GM12865 (cell line): ENCODE measurements around the gene TPCN2.
"Not testable (repeated sequence)": the region's sequence is repeated elsewhere in the genome, so short reads cannot be mapped to it uniquely, and the experiment has no call there.

Source experiments
- DNase-seq: peaks from one replicate; pipeline ENCODE4 v3.0.0; 2010; ENCODE audit warnings: low read depth
- H3K4me3 ChIP-seq: 2 replicates; pipeline ENCODE4 v1.5.1; 2011; ENCODE audit warnings: mild to moderate bottlenecking, low read depth, low read length, control low read depth
- TF ChIP-seq, protein P1 (sequence below): IDR thresholded peaks from 2 replicates; pipeline ENCODE4 v1.5.1; 2011; ENCODE audit warnings: low read length, control low read depth, low read depth, inconsistent platforms; ENCODE audit not compliant: insufficient read depth; ENCODE audit errors: missing control alignments

The TPCN2 gene

DNA sequence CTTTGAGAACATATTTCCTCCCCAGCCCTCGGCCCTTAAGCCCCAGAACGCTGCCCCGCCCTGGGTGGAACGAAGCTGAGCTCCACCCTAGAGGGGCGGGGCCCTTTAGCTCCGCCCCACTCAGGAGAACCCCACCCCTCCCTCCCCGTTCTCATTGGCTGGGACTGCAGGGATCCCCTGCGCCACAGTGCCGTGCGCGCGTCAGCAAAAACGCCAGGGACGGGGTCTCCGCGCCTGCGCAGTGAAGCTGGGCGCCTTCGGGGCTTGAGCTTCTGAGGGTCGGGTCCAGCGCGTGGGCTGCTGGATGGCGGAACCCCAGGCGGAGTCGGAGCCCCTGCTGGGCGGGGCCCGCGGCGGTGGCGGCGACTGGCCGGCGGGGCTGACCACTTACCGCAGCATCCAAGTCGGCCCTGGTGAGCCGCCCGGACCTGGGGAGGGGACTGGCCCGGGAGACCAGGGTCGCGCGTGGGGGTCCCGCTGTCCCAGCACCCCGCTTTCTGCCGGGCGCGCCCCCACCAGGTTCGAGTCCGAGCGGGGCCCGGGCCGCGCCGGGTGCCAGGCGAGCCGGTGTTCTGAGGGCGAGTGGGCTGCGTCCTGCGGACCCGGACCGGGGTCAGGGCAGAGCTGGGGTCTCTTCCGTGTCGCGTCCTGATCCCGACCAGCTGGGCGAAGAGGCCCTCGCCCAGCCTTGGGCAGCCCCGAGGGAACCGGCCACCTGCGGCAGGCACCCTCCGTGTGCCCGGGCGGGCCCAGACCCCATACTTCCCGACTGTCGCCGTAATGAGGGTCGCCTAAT is at the start of gene TPCN2:
TSS of gene TPCN2 (plus strand) at position 239 of the 796 bp plus-strand sequence. CDS start at position 305, 66 bp downstream.
- peak within 1 kb of the TSS; percentile 89 for H3K4me3 ChIP-seq
- peak; percentile 98 for DNase-seq
- TF ChIP-seq, protein P1, sequence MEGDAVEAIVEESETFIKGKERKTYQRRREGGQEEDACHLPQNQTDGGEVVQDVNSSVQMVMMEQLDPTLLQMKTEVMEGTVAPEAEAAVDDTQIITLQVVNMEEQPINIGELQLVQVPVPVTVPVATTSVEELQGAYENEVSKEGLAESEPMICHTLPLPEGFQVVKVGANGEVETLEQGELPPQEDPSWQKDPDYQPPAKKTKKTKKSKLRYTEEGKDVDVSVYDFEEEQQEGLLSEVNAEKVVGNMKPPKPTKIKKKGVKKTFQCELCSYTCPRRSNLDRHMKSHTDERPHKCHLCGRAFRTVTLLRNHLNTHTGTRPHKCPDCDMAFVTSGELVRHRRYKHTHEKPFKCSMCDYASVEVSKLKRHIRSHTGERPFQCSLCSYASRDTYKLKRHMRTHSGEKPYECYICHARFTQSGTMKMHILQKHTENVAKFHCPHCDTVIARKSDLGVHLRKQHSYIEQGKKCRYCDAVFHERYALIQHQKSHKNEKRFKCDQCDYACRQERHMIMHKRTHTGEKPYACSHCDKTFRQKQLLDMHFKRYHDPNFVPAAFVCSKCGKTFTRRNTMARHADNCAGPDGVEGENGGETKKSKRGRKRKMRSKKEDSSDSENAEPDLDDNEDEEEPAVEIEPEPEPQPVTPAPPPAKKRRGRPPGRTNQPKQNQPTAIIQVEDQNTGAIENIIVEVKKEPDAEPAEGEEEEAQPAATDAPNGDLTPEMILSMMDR, result no peak

DNA sequence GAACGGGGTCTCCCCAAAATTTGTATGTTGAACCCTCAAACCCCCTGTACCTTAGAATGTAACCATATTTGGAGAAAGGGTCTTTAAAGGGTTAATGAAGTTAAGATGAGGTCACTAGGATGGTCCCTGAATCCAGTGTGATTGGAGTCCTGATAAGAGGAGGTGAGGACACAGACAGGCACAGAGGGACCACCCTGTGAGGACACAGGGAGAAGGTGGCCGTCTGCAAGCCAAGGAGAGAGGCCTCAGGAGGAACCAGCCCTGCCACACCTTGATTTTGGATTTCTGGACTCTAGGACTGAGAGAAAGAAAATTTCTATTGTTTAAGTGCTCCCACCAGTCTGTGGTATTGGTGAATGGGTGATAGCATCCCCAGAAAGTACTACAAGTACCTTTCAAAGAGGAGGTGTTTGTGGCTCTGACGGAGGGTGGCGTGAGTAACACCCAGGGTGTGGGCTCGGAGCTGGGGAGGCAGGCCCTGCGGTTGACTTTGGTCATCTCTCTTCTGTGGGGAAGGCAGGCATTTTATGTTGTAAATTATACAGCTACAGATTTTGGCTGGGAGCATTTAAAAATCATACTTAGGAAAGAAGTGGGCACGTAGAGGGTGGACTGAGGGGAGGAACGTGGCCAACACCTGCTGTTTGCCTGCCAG is 49.5 kb upstream of the TPCN2 start:
- TF ChIP-seq, protein P1, result no peak
- H3K4me3 ChIP-seq, result no peak overlapping the region
- no peak for DNase-seq

DNA sequence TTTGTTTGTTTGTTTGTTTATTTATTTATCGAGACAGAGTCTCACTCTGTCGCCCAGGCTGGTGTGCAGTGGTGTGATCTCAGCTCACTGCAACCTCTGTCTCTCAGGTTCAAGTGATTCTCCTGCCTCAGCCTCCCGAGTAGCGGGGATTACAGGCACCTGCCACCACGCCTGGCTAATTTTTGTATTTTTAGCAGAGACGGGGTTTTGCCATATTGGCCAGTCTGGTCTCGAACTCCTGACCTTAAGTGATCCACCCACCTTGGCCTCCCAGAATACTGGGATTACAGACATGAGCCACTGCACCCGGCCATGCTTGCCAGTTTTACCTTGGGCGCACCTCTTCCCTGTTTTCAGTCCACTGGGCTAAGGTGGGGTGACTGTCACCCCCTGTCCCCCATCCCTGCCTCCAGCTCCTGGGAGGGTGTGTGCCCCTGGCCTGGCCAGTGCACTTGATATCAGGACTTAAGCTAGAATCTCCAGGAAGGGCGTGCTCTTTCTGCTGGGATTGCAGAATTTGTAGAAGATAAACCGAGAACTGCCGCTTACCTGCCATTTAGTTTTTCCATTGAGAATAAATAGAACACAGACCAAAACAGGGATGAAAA is 48.9 kb upstream of the TPCN2 start:
- not testable (repeated sequence) for DNase-seq, H3K4me3 ChIP-seq

DNA sequence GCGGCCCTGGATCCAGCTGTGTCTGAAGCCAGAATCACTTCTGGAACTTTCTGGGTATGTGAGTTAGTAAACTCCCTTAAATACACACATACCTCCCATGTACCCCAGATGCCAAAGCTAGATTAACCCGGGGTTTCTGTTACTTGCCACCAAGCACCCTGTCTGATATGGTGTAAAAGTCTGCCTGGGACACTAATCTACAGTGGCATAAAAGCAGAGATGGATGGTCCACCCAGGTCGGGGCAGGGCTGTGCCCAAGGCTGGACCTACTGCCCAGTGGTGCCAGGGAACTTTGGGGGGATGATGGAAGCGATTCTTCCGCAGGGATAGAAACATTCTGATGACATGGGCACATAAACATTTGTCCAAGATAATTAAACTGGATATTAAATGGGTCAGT is 48.3 kb upstream of the TPCN2 start:
- no peak overlapping the region for H3K4me3 ChIP-seq
- DNase-seq, result no peak
- TF ChIP-seq, protein P1, result no peak

DNA sequence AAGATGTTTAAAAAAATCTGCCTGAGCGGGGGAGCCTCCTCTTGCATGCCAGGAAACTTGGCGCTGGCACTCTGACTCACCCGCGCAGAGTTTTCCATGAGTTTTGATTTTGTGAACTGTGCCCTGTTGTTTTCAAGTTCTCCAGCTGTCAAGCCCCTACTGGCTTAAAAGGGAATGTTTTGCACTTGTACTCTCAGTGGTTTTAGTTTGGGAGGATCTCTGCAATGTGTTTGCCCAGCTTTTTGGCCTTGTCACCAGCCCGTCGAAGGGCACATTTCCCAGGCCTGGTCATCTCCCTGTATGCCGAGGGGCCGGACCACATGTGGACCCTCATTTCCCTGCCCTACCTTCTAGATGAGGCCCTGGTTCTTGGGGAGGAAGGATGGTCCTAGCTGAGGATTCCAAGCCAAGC is 47.9 kb upstream of the TPCN2 start:
- DNase-seq, result no peak
- no peak overlapping the region for H3K4me3 ChIP-seq
- TF ChIP-seq, protein P1, result peak; percentile 11

DNA sequence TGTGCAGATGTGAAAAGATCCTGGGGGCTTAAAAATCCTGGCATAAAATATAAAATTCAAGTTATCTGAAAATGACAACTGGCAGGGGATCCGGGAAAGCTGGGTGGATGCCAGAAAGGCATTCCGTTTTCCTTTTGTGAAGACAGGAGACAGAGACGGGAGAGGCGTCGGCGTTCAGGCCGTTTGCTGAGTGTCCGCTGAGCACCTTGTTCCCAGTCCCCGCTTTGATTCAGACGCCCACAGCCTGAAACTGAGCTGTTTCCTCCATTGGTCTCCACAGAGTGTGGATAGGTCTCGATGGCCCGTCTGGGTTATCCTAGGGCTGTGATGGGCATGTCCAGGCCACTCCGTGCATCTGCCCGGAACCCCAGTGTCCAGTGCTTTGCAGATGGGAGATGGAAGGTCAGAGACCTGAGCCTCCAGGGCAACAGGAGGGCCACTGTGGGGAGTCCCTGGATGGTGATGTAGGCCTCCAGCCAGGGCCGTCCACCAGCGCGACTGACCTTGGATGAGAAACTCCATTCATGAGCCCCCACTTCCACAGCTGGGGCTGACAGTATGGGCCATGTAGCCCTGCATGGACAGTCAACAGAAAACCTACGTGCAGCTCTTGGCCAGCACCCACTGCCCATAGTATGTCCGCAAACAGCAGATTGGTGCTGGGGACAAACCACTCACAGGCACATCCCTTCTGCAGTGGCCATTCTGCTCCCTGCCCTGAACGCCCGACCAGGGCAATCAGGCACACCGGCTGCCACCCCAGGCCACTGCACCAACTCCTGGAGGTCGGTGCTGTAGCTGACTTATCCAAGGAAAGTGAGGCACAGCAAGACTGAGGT is 47.3 kb upstream of the TPCN2 start:
- no peak for DNase-seq
- TF ChIP-seq, protein P1, result no peak
- H3K4me3 ChIP-seq, result no peak overlapping the region
